HG02798 (cell line): ENCODE measurements around the gene CLDN10.
A peak's percentile ranks its signal among the peaks of the same experiment; 100 is the strongest.

Source experiments
- ATAC-seq: cut with Tn5 transposase; IDR thresholded peaks from one replicate; pipeline ENCODE4 v1.9.1; 2021; ENCODE audit warnings: mild to moderate bottlenecking; ENCODE audit not compliant: unreplicated experiment, poor library complexity

Gene CLDN10

GRCh38 chr13:95588721-95589120, 36.2 kb downstream of the CLDN10 start:
- ATAC-seq: no peak

- ATAC-seq: no peak
Measured at GRCh38 chr13:95593462-95593861, 40.9 kb downstream of the CLDN10 start.

- no peak for ATAC-seq
Measured at GRCh38 chr13:95596701-95597100, 44.2 kb downstream of the CLDN10 start.

GRCh38 chr13:95601216-95601615, 48.7 kb downstream of the CLDN10 start:
- ATAC-seq: no peak

- ATAC-seq: no peak
Measured at GRCh38 chr13:95601906-95602305, 49.4 kb downstream of the CLDN10 start.

GRCh38 chr13:95603887-95604555, 51.5 kb downstream of the CLDN10 start:
- ATAC-seq: no peak

- ATAC-seq: no peak
Measured at GRCh38 chr13:95604556-95604915, 52.0 kb downstream of the CLDN10 start.

GRCh38 chr13:95605448-95606125, 53.1 kb downstream of the CLDN10 start:
- ATAC-seq: no peak

GRCh38 chr13:95607366-95607765, 54.8 kb downstream of the CLDN10 start:
- no peak for ATAC-seq

- peak; percentile 69 for ATAC-seq
Measured at GRCh38 chr13:95608640-95609323, 56.3 kb downstream of the CLDN10 start.

- no peak for ATAC-seq
Measured at GRCh38 chr13:95614641-95615245, 62.2 kb downstream of the CLDN10 start.

GRCh38 chr13:95615539-95615938, 63.0 kb downstream of the CLDN10 start:
- no peak for ATAC-seq

GRCh38 chr13:95620030-95620824, 67.7 kb downstream of the CLDN10 start:
- no peak for ATAC-seq

GRCh38 chr13:95620825-95621498, 68.4 kb downstream of the CLDN10 start:
- ATAC-seq: no peak

GRCh38 chr13:95623141-95623540, 70.6 kb downstream of the CLDN10 start:
- no peak for ATAC-seq

GRCh38 chr13:95624020-95624419, 71.5 kb downstream of the CLDN10 start:
- ATAC-seq: peak; percentile 65

GRCh38 chr13:95626768-95627167, 74.2 kb downstream of the CLDN10 start:
- ATAC-seq: no peak

- no peak for ATAC-seq
Measured at GRCh38 chr13:95627590-95627989, 75.1 kb downstream of the CLDN10 start.

GRCh38 chr13:95628488-95628887, 76.0 kb downstream of the CLDN10 start:
- no peak for ATAC-seq

GRCh38 chr13:95629071-95629470, 76.6 kb downstream of the CLDN10 start:
- ATAC-seq: no peak
